SKM-1 (cell line): Measurements from ENCODE around the gene MRPL58.
"Not testable (repeated sequence)": the region's sequence is repeated elsewhere in the genome, so short reads cannot be mapped to it uniquely, and the experiment has no call there.

Experiments used
- DNase-seq: peaks from one replicate; lab custom pipeline; 2025; ENCODE audit not compliant: unreplicated experiment; lab: John Stamatoyannopoulos, UW

Gene MRPL58

DNA sequence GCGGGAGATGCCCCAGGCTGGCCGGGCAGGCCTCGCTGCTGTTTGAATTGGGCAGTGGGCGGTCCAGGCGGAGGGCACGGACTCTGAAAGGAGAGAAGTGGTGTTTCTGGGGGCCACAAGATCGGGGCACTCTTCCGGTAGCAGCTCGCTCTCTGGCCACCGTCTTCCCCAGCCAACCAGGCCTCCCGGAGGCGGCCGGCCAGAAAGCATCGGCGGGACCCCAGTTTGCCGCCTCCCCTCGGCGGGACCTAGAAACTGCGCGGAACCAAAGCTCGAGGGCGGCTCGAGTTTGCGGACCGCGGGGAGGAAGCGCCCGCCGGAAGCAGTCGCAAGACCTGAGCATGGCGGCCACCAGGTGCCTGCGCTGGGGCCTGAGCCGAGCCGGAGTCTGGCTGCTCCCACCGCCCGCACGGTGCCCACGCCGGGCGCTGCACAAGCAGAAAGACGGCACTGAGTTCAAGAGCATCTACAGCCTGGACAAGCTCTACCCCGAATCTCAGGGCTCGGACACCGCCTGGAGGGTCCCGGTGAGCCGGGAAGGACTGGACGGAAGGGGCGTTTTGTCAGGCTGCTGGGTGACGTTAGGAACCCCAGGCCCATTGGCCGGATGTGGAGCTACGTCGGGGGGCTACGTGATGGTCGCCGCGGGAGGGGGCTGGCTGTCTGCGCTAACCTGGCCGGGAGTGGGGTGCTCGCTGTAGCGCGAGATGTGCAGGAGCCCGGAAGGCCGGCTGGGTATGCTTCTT is at the start of gene MRPL58:
TSS of gene MRPL58 (plus strand) at position 325 of the 746 bp plus-strand sequence. CDS start at position 342, 17 bp downstream.
- peak; percentile 48 for DNase-seq

DNA sequence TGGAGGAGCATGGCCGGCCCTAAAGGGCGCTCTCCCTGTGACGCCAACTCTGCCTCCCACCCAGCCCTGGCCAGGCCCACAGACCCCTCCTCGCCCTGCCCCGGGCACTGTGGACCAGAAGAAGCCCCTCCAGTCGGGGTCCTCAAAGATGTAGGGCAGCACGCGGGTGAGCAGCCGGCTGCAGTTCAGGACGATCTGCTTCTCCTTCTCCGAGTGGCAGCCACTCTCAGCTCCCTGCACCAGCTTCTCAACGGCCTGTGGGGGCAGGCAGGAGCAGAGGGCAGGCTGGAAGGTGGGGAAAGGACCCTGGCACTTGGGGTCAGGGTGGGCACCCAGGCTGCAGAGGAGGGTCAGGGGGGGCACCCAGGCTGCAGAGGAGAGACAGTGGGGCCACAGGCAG is 48.8 kb upstream of the MRPL58 start:
- DNase-seq = no peak

DNA sequence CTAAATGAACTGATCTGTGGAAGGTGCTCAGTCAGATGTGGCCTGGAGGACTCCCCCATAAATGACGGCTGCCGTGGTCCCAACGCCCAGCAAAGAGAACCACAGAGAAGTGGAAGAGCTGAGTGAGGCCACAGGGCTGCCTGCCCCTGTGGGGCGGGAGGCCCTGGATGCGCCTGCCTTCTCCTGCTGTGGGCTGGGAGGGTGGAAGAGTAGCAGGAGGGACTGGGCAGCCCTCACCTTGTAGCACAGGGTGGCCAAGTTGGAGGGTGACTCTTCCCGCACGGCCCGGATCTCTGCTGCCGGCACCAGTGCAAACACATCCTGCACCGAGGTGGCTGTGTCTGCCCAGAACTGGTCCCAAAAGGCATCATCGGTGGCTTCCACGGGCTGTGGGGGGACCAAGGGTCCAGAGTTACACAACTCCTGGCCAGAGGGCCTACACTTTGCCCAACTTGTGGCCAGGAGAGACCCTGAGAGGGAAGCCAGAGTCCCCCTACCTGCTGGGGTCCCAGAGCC is 48.2 kb upstream of the MRPL58 start:
- DNase-seq = no peak

DNA sequence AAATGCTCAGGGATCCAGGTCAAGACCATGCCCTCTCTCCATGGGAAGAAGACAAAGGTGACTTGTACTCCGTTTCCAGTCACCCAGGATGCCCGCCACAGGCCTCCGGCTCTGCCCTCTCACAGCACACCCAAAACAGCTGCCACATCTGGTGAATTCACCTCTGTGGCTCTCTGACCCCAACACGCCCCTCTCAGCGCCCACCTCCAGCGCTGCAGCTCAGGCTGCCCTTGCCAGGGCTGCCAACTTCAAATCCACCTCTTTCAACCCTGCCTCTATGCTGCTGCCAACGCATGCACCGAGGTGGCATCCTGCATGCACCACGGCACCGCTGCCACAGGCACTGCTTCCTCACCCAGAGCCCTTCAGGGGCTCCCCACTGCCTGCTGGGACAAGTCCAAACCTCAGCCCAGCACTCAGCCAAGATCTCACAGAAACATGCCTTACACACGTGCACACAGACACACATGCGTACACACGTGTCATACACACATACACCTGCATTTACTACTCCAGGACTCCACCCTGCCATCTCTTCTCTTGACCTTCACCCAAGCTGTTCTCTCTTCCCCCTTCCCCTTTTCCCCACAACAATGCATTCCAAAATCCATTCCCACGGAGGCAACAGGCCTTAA is 47.4 kb upstream of the MRPL58 start:
- DNase-seq = no peak

DNA sequence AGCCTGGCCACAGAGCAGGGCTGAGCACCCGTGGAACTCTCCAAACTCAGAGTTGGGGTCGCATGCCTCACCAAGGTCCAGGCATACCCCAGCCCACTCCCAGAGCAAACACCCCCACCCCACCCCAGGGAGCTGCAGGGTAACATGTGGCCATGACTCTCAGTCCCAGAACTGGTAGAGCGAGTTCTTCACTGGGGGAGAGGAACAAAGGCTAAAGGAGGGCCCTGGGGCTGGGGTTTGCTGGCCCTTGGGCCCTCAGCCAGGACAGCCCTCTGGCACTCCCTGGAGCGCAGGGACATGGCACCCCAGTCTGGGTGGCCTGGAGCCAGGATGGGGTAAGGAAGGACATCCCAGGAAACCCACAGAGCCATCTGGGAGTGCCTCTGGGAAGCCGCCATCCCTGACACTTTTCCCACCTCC is 44.1 kb upstream of the MRPL58 start:
- no peak for DNase-seq

DNA sequence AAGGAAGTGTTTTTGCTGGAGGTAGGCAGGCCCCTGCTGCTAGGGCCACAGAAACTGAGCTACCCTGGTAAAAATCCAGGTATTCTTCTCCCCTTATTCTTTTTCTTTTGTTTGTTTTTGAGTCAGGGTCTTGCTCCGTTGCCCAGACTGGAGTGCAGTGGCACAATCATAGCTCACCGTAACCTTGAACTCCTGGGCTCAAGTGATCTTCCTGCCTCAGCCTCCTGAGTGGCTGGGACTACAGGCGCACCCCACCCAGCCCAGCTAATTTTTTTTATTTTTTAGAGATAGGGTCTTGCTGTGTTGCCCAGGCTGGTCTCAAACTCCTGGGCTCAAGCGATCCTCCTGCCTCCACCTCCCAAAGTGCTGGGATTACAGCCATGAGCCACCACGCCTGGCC is 43.0 kb upstream of the MRPL58 start:
- not testable (repeated sequence) for DNase-seq

DNA sequence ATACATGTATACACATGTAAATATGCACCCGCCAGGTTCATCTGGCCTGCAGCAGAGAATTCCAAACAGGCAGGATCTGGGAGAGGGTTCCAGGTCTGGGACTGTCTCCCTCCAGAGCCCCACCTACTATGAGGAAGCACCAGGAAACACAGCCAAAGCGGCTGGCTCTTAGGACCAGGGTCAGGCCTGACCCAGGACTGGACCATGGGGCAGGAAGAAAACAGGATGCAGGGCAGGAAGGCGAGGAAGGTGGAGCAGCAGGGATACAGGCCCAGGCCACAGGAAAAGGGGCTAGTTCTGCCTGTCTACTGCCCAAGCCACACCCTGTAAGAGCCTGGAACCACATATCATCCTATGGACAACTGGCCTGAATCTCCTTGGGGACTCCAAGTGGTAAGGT is 42.1 kb upstream of the MRPL58 start:
- DNase-seq = no peak

DNA sequence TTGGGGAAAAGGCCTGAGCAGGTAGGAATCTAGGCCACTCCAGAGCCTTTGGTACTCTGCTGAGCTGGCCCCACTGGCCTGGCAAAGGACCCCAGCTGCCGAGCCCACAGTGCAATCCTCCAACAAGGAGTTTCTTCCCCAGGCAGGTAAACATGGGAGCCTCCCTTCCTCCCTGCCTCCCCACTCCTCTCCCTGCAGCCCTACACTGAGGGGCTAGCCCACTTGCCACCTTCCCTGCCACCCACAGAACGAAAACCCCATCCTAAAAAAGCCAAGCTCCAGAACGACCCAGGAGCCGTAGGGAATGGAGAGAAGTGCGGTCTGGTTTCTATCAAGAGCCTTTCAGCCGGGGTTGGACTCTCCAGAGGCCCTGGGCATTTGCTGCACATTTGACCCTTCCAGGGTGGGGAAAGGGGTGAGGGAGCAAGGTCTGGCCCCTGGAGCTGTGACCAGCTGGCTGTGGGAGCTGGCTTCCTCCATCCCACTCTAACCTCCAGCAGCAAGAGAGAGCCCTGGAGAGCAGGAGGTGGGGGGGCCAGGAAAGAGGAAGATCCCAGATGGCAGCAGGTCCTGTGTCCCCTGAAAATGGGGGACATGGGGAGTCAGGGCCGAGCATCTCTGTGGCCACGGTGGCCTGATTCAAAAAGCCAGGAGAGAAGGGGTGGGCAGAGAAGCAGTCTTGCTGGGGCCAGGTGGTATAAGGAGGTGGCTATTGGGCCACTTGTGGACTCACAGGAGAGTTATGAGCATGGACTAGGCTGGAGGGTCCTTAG is 41.2 kb upstream of the MRPL58 start:
- no peak for DNase-seq

DNA sequence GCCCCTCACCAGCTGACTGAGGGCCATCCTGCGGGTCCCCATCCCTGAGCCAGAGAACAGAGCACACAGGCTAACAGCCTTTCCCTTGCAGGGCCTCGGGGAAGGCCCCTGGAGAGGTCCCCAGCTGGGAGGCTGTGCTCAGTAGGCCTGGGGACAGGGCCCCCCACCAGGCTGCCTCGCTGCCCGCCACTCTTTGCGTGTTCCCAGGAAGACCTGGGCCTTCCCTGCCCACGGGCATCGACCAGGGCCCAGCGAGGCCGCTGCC is 40.7 kb upstream of the MRPL58 start:
- no peak for DNase-seq

DNA sequence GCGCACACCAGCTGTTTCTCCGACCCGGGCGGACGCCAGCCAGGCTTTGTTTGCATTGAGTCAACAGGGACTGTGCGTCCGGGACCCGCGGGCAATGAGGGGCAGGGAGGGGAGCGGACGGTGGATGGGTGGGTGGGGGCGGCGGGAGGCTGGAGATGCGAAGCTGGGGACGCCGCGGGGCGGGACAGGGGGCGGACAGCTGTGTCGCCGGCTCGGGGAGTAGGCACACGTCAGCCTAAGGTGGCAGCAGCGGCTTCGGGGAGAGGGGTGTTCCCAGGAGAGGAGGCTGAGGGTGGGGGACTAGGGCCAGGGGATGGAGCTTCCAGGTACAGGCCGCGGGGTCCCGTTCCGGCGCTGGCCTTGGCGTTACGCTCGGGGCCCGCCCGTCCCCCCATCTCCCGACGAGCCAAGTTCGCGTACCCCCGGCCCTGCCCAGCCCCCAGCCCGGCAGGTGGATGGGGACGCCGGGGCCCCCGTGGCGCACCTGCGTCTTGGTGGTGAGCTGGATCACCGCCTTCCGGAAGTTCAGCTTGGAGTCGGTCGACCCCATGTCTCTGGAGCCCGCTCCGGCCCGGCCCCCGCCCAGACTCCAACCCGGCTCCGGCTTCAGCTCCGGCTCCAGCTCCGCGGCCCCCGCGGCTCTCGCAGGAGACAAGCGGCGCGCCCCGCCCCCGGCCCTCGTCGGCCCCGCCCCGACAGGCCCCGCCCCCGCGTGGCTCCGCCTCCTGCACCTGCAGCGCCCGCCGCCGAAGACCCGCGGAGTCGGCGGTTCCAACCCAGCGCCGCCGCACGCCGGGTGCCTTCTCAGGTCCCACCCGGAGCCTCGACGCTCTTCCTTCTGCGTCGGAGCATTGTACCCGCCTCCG is 40.1 kb upstream of the MRPL58 start, which contains the start of gene HID1:
TSS of gene HID1 (minus strand) at position 653 of the 866 bp plus-strand sequence. CDS start at position 550, 103 bp downstream.
- DNase-seq = no peak

DNA sequence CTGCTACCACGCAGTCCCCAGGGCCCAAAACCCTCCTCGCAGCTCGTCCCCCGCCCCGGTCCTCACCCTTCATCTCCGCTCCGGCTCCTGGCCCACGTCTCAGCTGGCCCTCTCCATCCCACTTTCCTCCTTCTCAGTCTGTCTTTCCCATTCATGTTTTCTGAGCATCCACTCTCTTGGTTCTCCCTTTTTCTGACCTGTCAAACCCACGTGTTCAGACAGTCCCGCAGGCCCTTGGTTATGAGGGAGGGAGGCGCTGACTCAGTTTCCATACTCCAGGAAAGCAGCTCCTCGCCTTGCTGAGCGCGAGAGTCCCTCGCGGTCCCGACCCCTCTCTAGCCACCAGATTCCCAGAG is 39.5 kb upstream of the MRPL58 start:
- DNase-seq = no peak

DNA sequence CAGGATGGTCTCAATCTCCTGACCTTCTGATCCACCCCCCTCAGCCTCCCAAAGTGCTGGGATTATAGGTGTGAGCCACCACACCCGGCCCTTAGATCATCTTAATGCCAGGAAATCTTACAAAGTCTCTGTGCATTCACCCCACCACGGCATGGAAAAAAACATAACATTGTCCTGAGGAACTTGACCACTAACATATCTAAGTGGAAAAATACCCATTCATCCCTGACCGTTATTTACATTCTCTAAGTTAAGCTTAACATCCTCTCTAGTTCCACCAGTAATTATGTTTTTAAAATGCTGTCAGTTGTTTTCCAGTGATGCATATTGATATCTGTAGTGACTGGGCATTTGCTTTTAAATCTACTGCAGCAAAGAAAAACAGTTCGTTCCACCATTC is 36.5 kb upstream of the MRPL58 start:
- no peak for DNase-seq

DNA sequence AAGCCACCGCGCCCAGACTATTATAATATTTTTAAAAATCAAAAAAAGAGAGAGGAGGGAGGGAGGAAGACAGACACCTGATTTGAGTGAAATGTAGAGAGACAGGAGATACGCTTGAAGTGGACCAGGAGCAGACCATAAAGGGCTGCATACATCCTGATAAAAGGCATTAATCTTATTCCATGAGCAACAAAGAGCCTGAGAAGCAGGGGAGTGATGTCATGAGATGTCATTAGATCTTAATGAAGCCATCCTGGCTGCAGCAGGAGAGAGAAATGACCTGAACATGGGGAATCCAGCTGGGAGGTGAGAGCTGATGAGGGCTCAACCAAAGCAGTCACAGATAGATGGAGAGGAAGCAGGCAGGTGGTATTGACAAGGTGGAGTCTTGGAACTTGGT is 34.7 kb upstream of the MRPL58 start:
- no peak for DNase-seq

DNA sequence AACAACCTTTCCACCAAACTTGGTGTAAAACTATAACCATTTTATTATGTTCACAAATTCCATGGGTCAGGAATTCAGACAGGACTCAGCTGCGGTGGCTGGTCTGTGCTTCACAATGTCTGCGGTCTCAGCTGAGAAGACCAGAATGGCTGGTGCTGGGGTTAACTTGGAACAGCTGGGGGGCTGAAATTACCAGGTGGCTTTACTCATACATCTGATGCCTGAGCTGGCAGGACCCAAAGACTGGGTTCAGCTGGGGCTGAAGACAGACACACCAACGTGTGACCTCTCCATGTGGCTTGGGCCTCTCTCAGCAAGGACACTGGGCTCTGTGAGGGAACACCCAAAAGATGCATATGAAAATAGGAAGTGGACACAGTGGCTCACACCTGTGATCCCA is 34.2 kb upstream of the MRPL58 start:
- no peak for DNase-seq

DNA sequence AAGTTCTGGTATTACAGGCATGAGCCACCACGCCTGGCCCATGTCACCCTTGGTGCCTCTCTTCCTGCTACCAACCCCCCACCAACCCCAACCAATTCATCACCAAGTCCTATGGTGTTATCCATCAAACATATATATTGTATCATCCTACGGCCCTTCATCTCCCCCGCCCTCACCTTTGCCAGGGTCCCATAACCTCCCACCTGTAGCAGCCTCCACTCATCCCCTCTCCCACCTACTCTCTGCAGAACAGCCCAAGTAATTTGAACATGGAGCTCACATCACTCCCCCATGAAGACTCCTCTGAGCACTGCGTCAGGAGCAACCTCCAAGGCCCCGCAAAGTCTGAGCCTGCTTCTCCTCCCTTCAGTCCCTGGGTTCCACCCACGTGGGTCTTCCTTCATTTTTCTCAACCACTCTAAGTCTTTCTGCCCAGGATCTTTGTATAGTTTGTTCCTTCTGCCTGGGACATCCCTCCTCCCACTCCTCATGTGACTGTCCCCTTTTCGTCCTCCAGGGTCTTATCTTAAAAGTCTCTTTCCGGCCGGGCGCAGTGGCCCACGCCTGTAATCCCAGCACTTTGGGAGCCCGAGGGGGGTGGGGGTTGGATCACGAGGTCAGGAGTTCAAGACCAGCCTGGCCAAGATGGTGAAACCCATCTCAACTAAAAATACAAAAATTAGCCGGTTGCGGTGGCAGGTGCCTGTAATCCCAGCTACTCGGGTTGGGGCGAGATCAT is 32.9 kb upstream of the MRPL58 start:
- no peak for DNase-seq

DNA sequence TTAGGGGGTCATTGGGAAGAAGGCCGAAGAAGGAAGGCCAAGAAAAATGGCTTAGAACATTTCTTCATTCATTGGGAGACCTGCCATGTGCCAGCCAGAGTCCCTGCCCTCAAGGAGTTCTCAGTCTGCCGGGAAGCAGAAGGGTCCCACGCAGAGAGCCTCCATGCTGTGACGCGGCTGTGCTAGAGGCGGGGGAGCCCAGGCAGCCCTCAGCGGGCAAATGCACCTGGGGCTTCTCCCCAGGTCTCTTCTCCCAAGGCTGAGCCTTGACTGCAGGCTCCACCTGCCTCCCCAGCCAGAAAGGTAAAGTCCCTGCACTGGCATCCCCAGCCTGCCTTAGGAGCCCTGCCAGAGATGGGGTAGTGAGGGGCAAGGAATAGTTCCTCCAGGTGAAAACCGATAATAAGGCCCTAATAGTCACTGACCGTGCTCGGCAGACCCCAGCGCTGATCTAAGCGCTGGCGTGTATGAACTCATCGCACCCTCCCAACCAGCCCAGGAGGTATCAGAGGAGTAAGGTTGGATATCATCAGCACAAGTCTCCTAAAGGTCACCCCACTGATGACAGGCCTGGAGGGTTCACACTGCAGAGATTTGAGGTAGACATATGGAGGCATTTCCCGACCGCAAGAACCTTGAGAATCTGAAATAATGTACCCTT is 31.0 kb upstream of the MRPL58 start:
- DNase-seq = no peak

DNA sequence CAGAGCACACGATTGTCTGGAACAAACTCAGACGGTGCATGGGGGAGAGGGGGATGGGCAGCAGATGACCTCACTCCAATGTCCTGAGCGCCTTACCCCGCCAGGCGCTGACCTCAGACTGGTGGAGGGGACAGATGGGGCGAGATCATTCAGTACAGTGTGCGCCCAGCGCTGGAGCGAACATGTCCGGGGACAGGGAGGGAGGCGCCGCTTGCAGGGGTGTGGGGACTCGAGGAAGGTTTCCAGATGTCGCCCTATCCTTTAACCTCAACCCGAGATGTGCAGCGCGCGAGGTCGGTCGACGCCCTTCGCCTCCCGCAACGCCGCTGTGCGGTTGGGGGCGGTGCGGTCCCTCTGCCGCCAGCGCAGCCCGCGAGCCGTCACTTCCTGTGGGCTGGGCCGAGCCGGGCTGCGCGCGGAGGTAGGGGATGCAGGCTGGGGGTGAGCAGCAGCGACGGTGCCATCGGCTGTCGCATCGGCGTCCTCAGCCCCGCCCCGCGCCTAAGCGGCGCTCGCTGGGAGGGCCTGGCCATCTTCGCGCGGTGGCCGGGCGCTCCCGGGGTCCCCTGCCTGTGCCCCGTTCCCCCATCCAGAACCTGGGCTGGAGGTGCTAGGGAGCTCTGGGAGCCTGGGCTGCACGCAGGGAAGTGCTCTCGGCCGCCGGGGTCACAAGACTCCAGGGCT is 30.3 kb upstream of the MRPL58 start:
- no peak for DNase-seq

DNA sequence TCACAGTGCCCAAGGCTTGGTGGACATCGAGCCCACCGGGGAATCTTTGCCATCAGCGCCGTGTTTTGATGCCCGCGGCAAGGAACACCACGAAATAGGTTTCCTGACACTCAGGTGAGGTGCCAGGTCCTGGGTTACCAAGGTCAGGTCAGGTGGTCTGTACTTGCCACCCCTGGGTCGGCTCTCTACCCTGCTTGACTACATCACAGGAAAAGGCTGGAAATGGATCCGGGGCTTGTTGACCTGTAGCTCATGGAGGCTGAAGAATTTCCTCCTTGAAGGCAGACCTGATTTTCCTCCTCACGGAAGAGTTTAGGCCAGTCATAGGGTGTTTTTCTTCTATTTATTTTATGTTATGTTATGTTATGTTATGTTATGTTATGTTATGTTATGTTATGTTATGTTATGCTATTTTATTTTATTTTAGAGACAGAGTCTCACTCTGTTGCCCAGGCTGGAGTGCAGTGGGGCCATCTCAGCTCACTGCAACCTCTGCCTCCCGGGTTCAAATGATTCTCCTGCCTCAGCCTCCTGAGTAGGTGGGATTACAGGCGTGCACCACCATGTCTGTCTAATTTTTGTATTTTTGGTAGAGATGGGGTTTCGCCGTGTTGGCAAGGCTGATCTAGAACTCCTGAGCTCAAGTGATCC is 29.7 kb upstream of the MRPL58 start:
- DNase-seq = not testable (repeated sequence)

DNA sequence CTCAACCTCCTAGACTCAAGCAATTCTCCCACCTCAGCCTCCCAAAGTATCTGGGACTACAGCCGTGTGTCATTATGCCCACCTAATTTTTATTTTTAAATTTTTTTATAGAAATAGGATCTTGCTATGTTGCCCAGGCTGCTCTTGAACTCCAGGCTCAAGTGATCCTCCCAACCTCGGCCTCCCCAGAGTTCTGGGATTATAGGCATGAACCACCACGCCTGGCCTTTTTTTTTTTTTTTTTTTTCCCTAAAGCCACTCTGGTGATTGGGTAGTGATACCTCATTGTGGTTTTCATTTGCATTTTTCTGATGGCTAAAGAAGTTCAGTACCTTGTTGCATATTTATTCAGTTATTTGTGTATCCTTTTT is 26.3 kb upstream of the MRPL58 start:
- DNase-seq = no peak
